Kidney epithelial cell (primary cell): ENCODE measurements around the gene SRSF4. TPM values are rescaled to one million over a fixed set of nuclear protein-coding genes. Genes with fewer than 3 reads are reported as not detected.
"Not testable (repeated sequence)": the region's sequence is repeated elsewhere in the genome, so short reads cannot be mapped to it uniquely, and the experiment has no call there.

Source experiments
- DNase-seq: peaks from one replicate; pipeline ENCODE4 v3.0.0-alpha.2; 2010; ENCODE audit warnings: low read depth
- H3K27me3 ChIP-seq: 2 replicates; pipeline ENCODE4 v1.6.0; 2011; ENCODE audit warnings: low read length; ENCODE audit not compliant: control insufficient read depth, insufficient read depth
- H3K36me3 ChIP-seq: 2 replicates; pipeline ENCODE4 v1.5.1; 2011; ENCODE audit warnings: low read length; ENCODE audit not compliant: control insufficient read depth, insufficient read depth
- H3K4me3 ChIP-seq: 2 replicates; pipeline ENCODE4 v1.5.1; 2011; ENCODE audit warnings: low read depth, mild to moderate bottlenecking, control low read depth, low read length
- CTCF ChIP-seq: IDR thresholded peaks from 2 replicates; pipeline ENCODE4 v1.5.1; 2011; ENCODE audit warnings: mild to moderate bottlenecking, moderate library complexity, low read length, control low read depth, inconsistent platforms; ENCODE audit not compliant: insufficient read depth, poor library complexity, severe bottlenecking
- total RNA-seq: library from RNA; depleted of rRNA; stranded (reverse); fragments of >200 nt; gene quantifications from 2 replicates; pipeline ENCODE4 v1.2.3, GENCODE V29; 2015

SRSF4 gene
- total RNA-seq, 1 donor from 2014 or later: 40.2 TPM

GRCh38 chr1:29117381-29117780, 64.3 kb downstream of the SRSF4 start:
- Histone ChIP-seq H3K27me3 (peaks cover 5% of the 10 kb centered on the region), H3K4me3 (no peak overlapping the region), H3K36me3 (no peaks in the 10 kb centered on the region)
- TF ChIP-seq CTCF: peak; percentile 32
- no peak for DNase-seq

- Histone ChIP-seq H3K36me3 (no peaks in the 10 kb centered on the region), H3K27me3 (no peaks in the 10 kb centered on the region), H3K4me3 (no peak overlapping the region)
- no peak for TF ChIP-seq CTCF
- no peak for DNase-seq
Observed at GRCh38 chr1:29114654-29115053, 67.0 kb downstream of the SRSF4 start.

- H3K27me3 ChIP-seq: no peaks in the 10 kb centered on the region
- H3K4me3 ChIP-seq: no peak overlapping the region
- TF ChIP-seq CTCF: no peak
- DNase-seq: no peak
- no peaks in the 10 kb centered on the region for H3K36me3 ChIP-seq
Observed at GRCh38 chr1:29113413-29114117, 68.1 kb downstream of the SRSF4 start.

- no peak for TF ChIP-seq CTCF
- Histone ChIP-seq H3K27me3 (no peaks in the 10 kb centered on the region), H3K36me3 (no peaks in the 10 kb centered on the region), H3K4me3 (no peak overlapping the region)
- no peak for DNase-seq
Observed at GRCh38 chr1:29112705-29113412, 68.8 kb downstream of the SRSF4 start.

- H3K36me3 ChIP-seq, DNase-seq, H3K27me3 ChIP-seq, H3K4me3 ChIP-seq: not testable (repeated sequence)
Observed at GRCh38 chr1:29108041-29108440, 73.7 kb downstream of the SRSF4 start.

- H3K4me3 ChIP-seq: no peak overlapping the region
- TF ChIP-seq CTCF: no peak
- DNase-seq: no peak
- H3K36me3 ChIP-seq: no peaks in the 10 kb centered on the region
- H3K27me3 ChIP-seq: no peaks in the 10 kb centered on the region
Observed at GRCh38 chr1:29105822-29106221, 75.9 kb downstream of the SRSF4 start.
